ENCODE data around the gene OR2C3. TPM values are rescaled to one million over a fixed set of nuclear protein-coding genes. Genes with fewer than 3 reads are reported as not detected.
"Not testable (repeated sequence)": the region's sequence is repeated elsewhere in the genome, so short reads cannot be mapped to it uniquely, and the experiment has no call there.

OR2C3 gene
- total RNA-seq, 2 donors from 2014 or later: not detected

- intact Hi-C loops (cut with DNase I): no loop called here
- no peak for ATAC-seq
- no peak for DNase-seq
These were observed 7.3 kb downstream of the OR2C3 start for GRCh38 chr1:247528812-247529474.

GRCh38 chr1:247521886-247522285, 14.4 kb downstream of the OR2C3 start:
- ATAC-seq; intact Hi-C loops (cut with DNase I); DNase-seq: not testable (repeated sequence)

GRCh38 chr1:247518613-247518891, 17.7 kb downstream of the OR2C3 start:
- no peak for ATAC-seq
- intact Hi-C loops (cut with DNase I): no loop called here
- DNase-seq: no peak

GRCh38 chr1:247517795-247518612, 18.2 kb downstream of the OR2C3 start:
- DNase-seq (no peak), ATAC-seq (no peak)
- intact Hi-C loops (cut with DNase I): no loop called here

- no peak for ATAC-seq
- no peak for DNase-seq
- intact Hi-C loops (cut with DNase I): no loop called here
These were observed 29.4 kb downstream of the OR2C3 start for GRCh38 chr1:247506831-247507230.

GRCh38 chr1:247500865-247501264, 35.4 kb downstream of the OR2C3 start:
- no peak for DNase-seq
- ATAC-seq: no peak
- intact Hi-C loops (cut with DNase I): no loop called here

GRCh38 chr1:247496581-247497285, 39.5 kb downstream of the OR2C3 start:
- ATAC-seq (no peak), DNase-seq (no peak)
- intact Hi-C loops (cut with DNase I): no loop called here

- DNase-seq (no peak), ATAC-seq (no peak)
- intact Hi-C loops (cut with DNase I): no loop called here
These were observed 41.5 kb downstream of the OR2C3 start for GRCh38 chr1:247494767-247495166.

- intact Hi-C loops (cut with DNase I): no loop called here
- no peak for ATAC-seq
- no peak for DNase-seq
These were observed 43.1 kb downstream of the OR2C3 start for GRCh38 chr1:247493106-247493505.

GRCh38 chr1:247491328-247491727, 44.9 kb downstream of the OR2C3 start:
- DNase-seq (no peak), ATAC-seq (no peak)
- intact Hi-C loops (cut with DNase I): no loop called here

- ATAC-seq: peak; percentile 65 to 85
- intact Hi-C loops (cut with DNase I): loop anchor here in 1 of 2 donors (5.0 kb wide), 1 partner anchor 95 kb away; no protein-coding TSS in a partner anchor
- no peak for DNase-seq
These were observed 49.2 kb downstream of the OR2C3 start for GRCh38 chr1:247487057-247487456.

GRCh38 chr1:247482747-247483146, 53.5 kb downstream of the OR2C3 start:
- intact Hi-C loops (cut with DNase I): no loop called here
- no peak for DNase-seq
- peak in 1 of 2 donors; percentile 22 for ATAC-seq

GRCh38 chr1:247476328-247477058, 59.7 kb downstream of the OR2C3 start:
- ATAC-seq; DNase-seq; intact Hi-C loops (cut with DNase I): not testable (repeated sequence)

- no peak for DNase-seq
- ATAC-seq: no peak
- intact Hi-C loops (cut with DNase I): no loop called here
These were observed 60.4 kb downstream of the OR2C3 start for GRCh38 chr1:247475793-247476192.

Other genes starting within 250 kb of the OR2C3 start
- 10 to 100 TPM; 12.2 to 16.4 TPM for gene ZNF496, start 204.6 kb downstream of the OR2C3 start, total RNA-seq
- gene NLRP3, start 120.3 kb downstream of the OR2C3 start, total RNA-seq: 1 to 10 TPM in 1 of 2 donors, under 1 TPM in 1; 0.71 to 2.0 TPM
- not detected for gene OR2B11, start 78.3 kb downstream of the OR2C3 start, total RNA-seq
- gene GCSAML, start 12.7 kb upstream of the OR2C3 start, total RNA-seq: under 1 TPM in 1 of 2 donors, not detected in 1; 0.59 TPM
- gene OR2G2, start 51.9 kb upstream of the OR2C3 start, total RNA-seq: not detected
- not detected for gene OR2G3, start 69.1 kb upstream of the OR2C3 start, total RNA-seq
- not detected for gene OR13G1, start 143.3 kb upstream of the OR2C3 start, total RNA-seq
- not detected for gene OR6F1, start 180.2 kb upstream of the OR2C3 start, total RNA-seq
- not detected for gene OR14K1, start 202.2 kb upstream of the OR2C3 start, total RNA-seq
- gene OR14A2, start 211.7 kb upstream of the OR2C3 start, total RNA-seq: not detected
- gene OR1C1, start 224.1 kb upstream of the OR2C3 start, total RNA-seq: not detected